ENCODE results near the gene IFT88.

- TF ChIP-seq PATZ1 (tag by site-specific recombination; IDR thresholded peaks at IDR 0.05), result no peak
- TF ChIP-seq CTCF (tag by site-specific recombination; IDR thresholded peaks at IDR 0.05), result no peak
- TF ChIP-seq ZNF629 (tag by site-specific recombination; IDR thresholded peaks at IDR 0.05), result no peak
- TF ChIP-seq ZNF701 (tag by site-specific recombination; IDR thresholded peaks at IDR 0.05), result no peak
- TF ChIP-seq HOXA7 (CRISPR knock-in tag; IDR thresholded peaks at IDR 0.05; ENCODE audit: borderline replicate concordance), result no peak
These were observed 41.8 kb upstream of the IFT88 start for GRCh38 chr13:20525144-20525600.
